VCaP (cell line): ENCODE measurements around the gene LSR.

Source experiments
- H3K27ac ChIP-seq: fragments of 450-650 bp; 2 replicates; pipeline ENCODE4 v1.5.1; 2017
- TF ChIP-seq, protein P1 (sequence below): fragments of 450-650 bp; conservative IDR thresholded peaks from 2 replicates; pipeline ENCODE4 v1.5.1; 2017; ENCODE audit warnings: mild to moderate bottlenecking, moderate library complexity

Gene LSR

DNA sequence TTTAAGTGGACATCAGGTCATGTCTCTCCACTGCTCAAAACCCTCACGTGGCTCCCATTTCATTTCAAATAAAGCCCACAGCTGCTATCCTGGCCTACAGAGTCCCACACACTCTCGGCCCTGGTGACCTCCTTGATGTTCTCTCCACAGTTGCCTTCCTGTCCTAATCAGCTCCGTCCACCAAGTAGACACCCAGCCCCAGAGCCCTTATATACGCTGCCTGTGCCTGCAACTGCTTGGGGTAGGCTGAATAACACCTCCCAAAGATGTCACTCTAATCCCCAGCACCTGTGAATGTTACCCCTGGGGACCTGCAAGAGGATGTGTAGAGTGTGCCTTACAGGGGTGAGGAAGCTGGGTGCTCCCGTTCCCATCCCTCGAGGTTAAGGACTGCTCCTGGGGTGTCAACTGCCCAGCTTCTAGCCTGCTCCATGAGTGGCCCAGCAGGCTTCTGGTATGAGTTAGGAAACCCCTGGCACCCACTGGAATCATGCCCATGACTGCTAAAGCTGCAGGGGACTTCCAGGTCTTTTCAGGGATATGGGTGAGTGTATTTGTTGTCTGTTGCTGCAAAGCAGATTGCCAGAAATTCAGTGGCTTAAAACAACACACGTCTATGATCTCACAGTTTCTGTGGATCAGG lies 26.3 kb upstream of the LSR start:
- no peak overlapping the region for H3K27ac ChIP-seq

GRCh38 chr19:35223084-35223790 lies 25.6 kb upstream of the LSR start:
- TF ChIP-seq, protein P1, sequence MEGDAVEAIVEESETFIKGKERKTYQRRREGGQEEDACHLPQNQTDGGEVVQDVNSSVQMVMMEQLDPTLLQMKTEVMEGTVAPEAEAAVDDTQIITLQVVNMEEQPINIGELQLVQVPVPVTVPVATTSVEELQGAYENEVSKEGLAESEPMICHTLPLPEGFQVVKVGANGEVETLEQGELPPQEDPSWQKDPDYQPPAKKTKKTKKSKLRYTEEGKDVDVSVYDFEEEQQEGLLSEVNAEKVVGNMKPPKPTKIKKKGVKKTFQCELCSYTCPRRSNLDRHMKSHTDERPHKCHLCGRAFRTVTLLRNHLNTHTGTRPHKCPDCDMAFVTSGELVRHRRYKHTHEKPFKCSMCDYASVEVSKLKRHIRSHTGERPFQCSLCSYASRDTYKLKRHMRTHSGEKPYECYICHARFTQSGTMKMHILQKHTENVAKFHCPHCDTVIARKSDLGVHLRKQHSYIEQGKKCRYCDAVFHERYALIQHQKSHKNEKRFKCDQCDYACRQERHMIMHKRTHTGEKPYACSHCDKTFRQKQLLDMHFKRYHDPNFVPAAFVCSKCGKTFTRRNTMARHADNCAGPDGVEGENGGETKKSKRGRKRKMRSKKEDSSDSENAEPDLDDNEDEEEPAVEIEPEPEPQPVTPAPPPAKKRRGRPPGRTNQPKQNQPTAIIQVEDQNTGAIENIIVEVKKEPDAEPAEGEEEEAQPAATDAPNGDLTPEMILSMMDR: no peak
- no peak overlapping the region for H3K27ac ChIP-seq

More for the DNA sequence above, 26.3 kb upstream of the LSR start:
- TF ChIP-seq, protein P1: no peak

DNA sequence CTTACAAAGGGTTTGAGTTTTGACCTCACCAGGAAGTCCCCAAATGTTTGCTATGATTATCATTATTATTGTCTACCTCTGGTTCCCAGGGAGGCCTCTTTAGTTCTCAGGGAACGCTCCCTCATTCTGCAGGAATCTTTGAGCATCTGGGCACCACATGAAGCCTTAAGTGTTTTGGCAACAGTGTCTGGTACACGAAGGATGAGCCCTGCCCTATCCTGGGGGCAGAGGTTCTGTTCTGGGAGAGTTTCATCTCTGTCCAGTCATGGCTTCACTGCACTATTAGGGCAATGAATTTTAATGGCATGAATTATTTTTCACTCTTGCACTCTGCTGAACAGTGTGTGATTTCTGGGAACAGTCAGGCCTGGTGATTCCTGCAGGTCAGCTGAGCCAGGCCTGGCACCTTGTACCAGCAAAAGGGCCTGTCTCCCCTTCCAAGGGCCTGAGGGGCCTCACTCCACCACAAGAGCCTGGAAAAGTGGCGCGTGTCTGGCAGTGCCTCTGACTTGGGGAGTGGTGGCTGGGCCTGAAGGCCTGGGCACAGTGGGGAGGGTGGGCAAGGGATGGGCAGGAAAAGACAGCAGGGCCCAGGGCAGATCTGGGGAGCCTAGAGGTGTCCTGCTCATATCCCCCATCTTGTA lies 24.8 kb upstream of the LSR start:
- TF ChIP-seq, protein P1: no peak
- H3K27ac ChIP-seq: no peak overlapping the region

DNA sequence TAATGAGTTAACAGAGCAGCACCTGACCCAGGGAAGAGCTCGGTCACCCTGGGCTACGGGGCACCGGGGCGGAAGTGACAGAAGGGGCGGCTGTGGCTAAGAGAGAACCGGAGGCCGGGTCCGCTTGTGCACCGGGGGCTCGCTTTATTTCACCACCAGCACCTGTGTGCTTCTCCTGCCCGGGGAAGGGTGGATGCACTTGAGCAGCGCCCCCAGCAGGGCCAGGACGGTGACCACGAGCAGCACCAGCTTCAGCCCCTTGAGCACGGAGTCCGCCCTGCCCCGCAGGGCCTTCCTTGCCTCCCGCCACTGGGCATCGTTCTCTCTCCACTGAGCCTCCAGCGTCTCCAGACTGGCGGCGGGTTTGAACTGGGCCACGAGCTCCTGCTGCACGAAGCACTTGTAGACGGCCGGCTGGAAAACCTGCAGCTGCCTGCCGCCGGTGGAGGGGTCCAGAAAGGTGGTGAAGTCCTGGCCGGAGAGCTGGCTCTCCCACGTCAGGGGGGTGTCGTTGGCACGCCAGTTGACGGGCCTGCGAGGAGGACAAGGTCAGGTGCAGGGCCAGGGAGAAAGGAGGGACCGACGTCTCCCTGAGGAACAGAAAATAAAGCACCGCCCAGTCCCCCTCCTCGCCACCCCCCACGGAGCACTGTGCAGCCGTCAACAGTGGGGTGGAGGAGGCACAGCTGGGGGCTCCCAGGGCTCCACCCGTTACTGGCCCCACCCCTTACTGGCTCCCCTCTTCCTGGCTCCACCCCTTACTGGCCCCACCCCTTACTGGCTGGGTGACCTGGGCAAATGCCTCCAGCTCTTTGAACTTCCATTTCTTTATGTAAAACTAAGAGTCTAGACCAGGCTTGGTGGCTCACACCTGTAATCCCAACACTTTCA lies 23.9 kb upstream of the LSR start:
- TF ChIP-seq, protein P1: no peak
- H3K27ac ChIP-seq: no peak overlapping the region

- TF ChIP-seq, protein P1: no peak
Observed at GRCh38 chr19:35225951-35226350, 22.9 kb upstream of the LSR start.

DNA sequence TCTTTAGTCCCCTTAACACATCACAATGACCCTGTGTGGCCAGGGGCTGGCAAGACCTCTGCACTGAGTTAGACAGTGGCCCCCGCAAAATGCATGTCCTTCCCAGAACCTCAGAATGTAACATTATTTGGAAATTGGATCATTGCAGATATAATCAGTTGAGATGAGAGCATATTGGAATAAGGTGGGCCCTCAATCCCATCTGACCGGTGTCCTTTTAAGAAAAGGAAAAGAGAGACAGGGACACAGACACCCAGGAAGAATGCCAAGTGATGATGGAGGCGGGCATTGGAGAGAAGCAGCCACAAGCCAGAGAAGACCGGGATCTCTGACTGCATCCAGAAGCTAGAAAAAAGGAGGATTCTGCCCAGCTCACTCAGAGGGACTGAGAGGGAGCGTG lies 22.1 kb upstream of the LSR start:
- TF ChIP-seq, protein P1: no peak
- H3K27ac ChIP-seq: no peak overlapping the region

More at GRCh38 chr19:35225951-35226350, 22.9 kb upstream of the LSR start:
- no peak overlapping the region for H3K27ac ChIP-seq
